HEK293T (cell line): Measurements from ENCODE around the gene TPM1.

Source experiments
- BHLHE40 ChIP-seq: fragments of 450-650 bp; IDR thresholded peaks from 2 replicates; pipeline ENCODE4 v1.6.1; 2016; ENCODE audit warnings: mild to moderate bottlenecking, moderate library complexity, borderline replicate concordance
- CTBP1 ChIP-seq: fragments of 450-650 bp; IDR thresholded peaks from 2 replicates; pipeline ENCODE4 v1.6.1; 2016; ENCODE audit warnings: borderline replicate concordance
- ELF4 ChIP-seq: fragments of 450-650 bp; IDR thresholded peaks from 2 replicates; pipeline ENCODE4 v1.6.1; 2017; ENCODE audit warnings: antibody characterized with exemption
- FOXK2 ChIP-seq: fragments of 450-650 bp; IDR thresholded peaks from 2 replicates; pipeline ENCODE4 v1.6.1; 2016; ENCODE audit warnings: mild to moderate bottlenecking
- NFRKB ChIP-seq: fragments of 450-650 bp; IDR thresholded peaks from 2 replicates; pipeline ENCODE4 v1.6.1; 2016; ENCODE audit warnings: mild to moderate bottlenecking, moderate library complexity
- SP1 ChIP-seq: fragments of 450-650 bp; IDR thresholded peaks from 2 replicates; pipeline ENCODE4 v1.6.1; 2017
- TARDBP ChIP-seq: fragments of 450-650 bp; IDR thresholded peaks from 2 replicates; pipeline ENCODE4 v1.6.1; 2016
- ZNF384 ChIP-seq: fragments of 450-650 bp; IDR thresholded peaks from 2 replicates; pipeline ENCODE4 v1.6.1; 2016

- TF ChIP-seq NFRKB (no peak), SP1 (no peak), BHLHE40 (no peak), ZNF384 (no peak), TARDBP (no peak), FOXK2 (no peak), ELF4 (no peak), CTBP1 (no peak)
Observed at GRCh38 chr15:63039811-63040210, 2.7 kb upstream of the TPM1 start.
